ENCODE results near the gene ID3.

ID3 gene

GRCh38 chr1:23559136-23559984, at the start of gene ID3:
TSS of gene ID3 (minus strand) at chr1:23559501. CDS start at chr1:23559426, 75 bp downstream.
- peak; percentile 93 for DNase-seq

GRCh38 chr1:23607944-23608343, 48.6 kb upstream of the ID3 start:
- DNase-seq = no peak

- peak; percentile 48 for DNase-seq
These were observed 42.9 kb upstream of the ID3 start for GRCh38 chr1:23601968-23602876.

- DNase-seq = no peak
These were observed 42.0 kb upstream of the ID3 start for GRCh38 chr1:23601135-23601967.

GRCh38 chr1:23600283-23600682, 41.0 kb upstream of the ID3 start:
- DNase-seq = no peak

- DNase-seq = no peak
These were observed 39.8 kb upstream of the ID3 start for GRCh38 chr1:23599125-23599524.

- no peak for DNase-seq
These were observed 39.1 kb upstream of the ID3 start for GRCh38 chr1:23598424-23598823.

- no peak for DNase-seq
These were observed 38.5 kb upstream of the ID3 start for GRCh38 chr1:23597635-23598388.

GRCh38 chr1:23596382-23597358, 37.4 kb upstream of the ID3 start:
- DNase-seq = no peak

GRCh38 chr1:23594927-23595353, 35.6 kb upstream of the ID3 start:
- no peak for DNase-seq

GRCh38 chr1:23594149-23594907, 35.0 kb upstream of the ID3 start:
- DNase-seq = no peak

GRCh38 chr1:23593556-23594148, 34.4 kb upstream of the ID3 start:
- no peak for DNase-seq

GRCh38 chr1:23593042-23593521, 33.8 kb upstream of the ID3 start:
- DNase-seq = no peak

GRCh38 chr1:23592209-23592892, 33.0 kb upstream of the ID3 start:
- DNase-seq = no peak

GRCh38 chr1:23591460-23592208, 32.3 kb upstream of the ID3 start:
- DNase-seq = no peak

GRCh38 chr1:23590058-23590783, 30.9 kb upstream of the ID3 start:
- DNase-seq = no peak

GRCh38 chr1:23589585-23589986, 30.3 kb upstream of the ID3 start:
- no peak for DNase-seq
